OCI-LY7 (cell line): Measurements from ENCODE around the gene ASXL2. TPM values are rescaled to one million over a fixed set of nuclear protein-coding genes. Genes with fewer than 3 reads are reported as not detected.

ENCODE experiments used
- BruUV-seq: library from RNA; stranded (reverse); fragments of 400-500 nt; replicated peaks from 2 replicates; lab custom pipeline; 2021; lab: Mats Ljungman, UMichigan
- CTCF ChIA-PET: fragments of 300-600 bp; sonication (Branson Sonifier 250); formaldehyde crosslinking; loops from one replicate; lab custom pipeline; 2022; ENCODE audit warnings: antibody characterized with exemption; ENCODE audit not compliant: unreplicated experiment; lab: Charles Lee
- POLR2A ChIA-PET: fragments of 300-600 bp; sonication (Branson Sonifier 250); formaldehyde crosslinking; loops from one replicate; lab custom pipeline; 2022; ENCODE audit warnings: antibody characterized with exemption; lab: Charles Lee
- DNase-seq: peaks from one replicate; pipeline ENCODE4 v3.0.0-alpha.2; 2015; ENCODE audit warnings: low spot score
- H2AFZ ChIP-seq: fragments of 200-600 bp; sonication (generic), shearing (Covaris generic); 2 replicates; pipeline ENCODE4 v1.6.1; 2014; ENCODE audit warnings: mild to moderate bottlenecking, antibody characterized with exemption, low read length, moderate library complexity
- H3K27ac ChIP-seq: fragments of 200-600 bp; sonication (generic); 2 replicates; pipeline ENCODE4 v1.5.1; 2014; ENCODE audit warnings: mixed run types, low read depth, mild to moderate bottlenecking, moderate library complexity, low read length, inconsistent platforms; ENCODE audit not compliant: poor library complexity, severe bottlenecking
- H3K36me3 ChIP-seq: fragments of 200-600 bp; sonication (generic); 2 replicates; pipeline ENCODE4 v1.6.1; 2014; ENCODE audit warnings: mild to moderate bottlenecking, antibody characterized with exemption, low read length, moderate library complexity, mixed read lengths; ENCODE audit not compliant: insufficient read depth
- H3K4me1 ChIP-seq: fragments of 200-600 bp; sonication (generic); 2 replicates; pipeline ENCODE4 v1.5.1; 2014; ENCODE audit warnings: mild to moderate bottlenecking, low read length; ENCODE audit not compliant: insufficient read depth, poor library complexity, severe bottlenecking
- H3K4me2 ChIP-seq: fragments of 200-600 bp; sonication (generic); 2 replicates; pipeline ENCODE4 v1.6.1; 2014; ENCODE audit warnings: mild to moderate bottlenecking, low read length
- H3K4me3 ChIP-seq: fragments of 200-600 bp; sonication (generic); 2 replicates; pipeline ENCODE4 v1.5.1; 2014; ENCODE audit warnings: mild to moderate bottlenecking, low read depth, low read length; ENCODE audit not compliant: poor library complexity, severe bottlenecking
- H3K79me2 ChIP-seq: fragments of 200-600 bp; sonication (generic); 2 replicates; pipeline ENCODE4 v1.6.1; 2016; ENCODE audit warnings: low read depth, mild to moderate bottlenecking, low read length, moderate library complexity, mixed read lengths; ENCODE audit not compliant: insufficient read depth
- H3K9me2 ChIP-seq: fragments of 200-600 bp; sonication (generic); 2 replicates; pipeline ENCODE4 v1.6.1; 2016; ENCODE audit warnings: mild to moderate bottlenecking, low read length, mixed read lengths; ENCODE audit not compliant: insufficient read depth
- H3K9me3 ChIP-seq: fragments of 200-600 bp; sonication (generic); 2 replicates; pipeline ENCODE4 v1.6.1; 2014; ENCODE audit warnings: mild to moderate bottlenecking, mixed run types, low read length, mixed read lengths
- H4K20me1 ChIP-seq: fragments of 200-600 bp; sonication (generic); 2 replicates; pipeline ENCODE4 v1.6.1; 2014; ENCODE audit warnings: mild to moderate bottlenecking, antibody characterized with exemption, low read length, moderate library complexity, mixed read lengths; ENCODE audit not compliant: insufficient read depth
- EZH2phosphoT487 ChIP-seq: fragments of 200-600 bp; sonication (generic); IDR thresholded peaks from 2 replicates; pipeline ENCODE4 v1.6.1; 2018; ENCODE audit warnings: low read depth, borderline replicate concordance, mild to moderate bottlenecking, mixed run types, antibody characterized with exemption, low read length, moderate library complexity, mixed read lengths
- intact Hi-C: fragments of 100-400 bp; cut with micrococcal nuclease; formaldehyde crosslinking; loops from one replicate; pipeline ENCODE4 v1.10.0; 2022; ENCODE audit not compliant: unreplicated experiment
- total RNA-seq, 2 experiments: library from RNA; depleted of rRNA in 1 of 2; stranded (reverse); fragments of >200 nt in 1 of 2; shearing (Covaris generic) in 1 of 2; gene quantifications; 2 replicates each; pipeline ENCODE4 v1.2.3, GENCODE V29; 2014 to 2022
- TF ChIP-seq, protein P1 (sequence below): fragments of 200-600 bp; sonication (generic); conservative IDR thresholded peaks from 2 replicates; pipeline ENCODE4 v1.5.1; 2014; ENCODE audit warnings: mild to moderate bottlenecking, antibody characterized with exemption, low read length, moderate library complexity, mixed read lengths

Gene ASXL2
- total RNA-seq, 2 experiments from 2014 or later, result 12.4 to 31.8 TPM

DNA sequence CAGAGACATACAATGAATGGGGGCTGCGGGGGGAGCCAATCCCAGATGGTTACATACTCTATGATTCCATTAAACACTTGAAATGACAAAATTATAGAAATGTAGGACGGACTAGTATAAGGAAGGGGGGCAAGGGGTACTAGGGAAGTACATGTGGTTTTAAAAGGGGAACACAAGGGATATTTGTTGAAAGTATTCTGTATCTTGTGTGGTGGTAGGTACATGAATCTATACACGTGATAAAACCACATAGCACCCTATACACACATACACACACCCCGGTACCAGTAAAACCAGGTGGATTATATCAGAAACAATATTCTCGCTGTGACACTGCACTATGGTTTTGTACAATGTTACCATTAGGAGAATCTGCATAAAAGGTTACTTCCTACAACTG is 45.4 kb downstream of the ASXL2 start:
- H3K79me2 ChIP-seq, result 0 out of 2 replicates have a peak, but pooled peaks cover 4% of the 10 kb centered on the region
- POLR2A ChIA-PET, result no interaction called here

DNA sequence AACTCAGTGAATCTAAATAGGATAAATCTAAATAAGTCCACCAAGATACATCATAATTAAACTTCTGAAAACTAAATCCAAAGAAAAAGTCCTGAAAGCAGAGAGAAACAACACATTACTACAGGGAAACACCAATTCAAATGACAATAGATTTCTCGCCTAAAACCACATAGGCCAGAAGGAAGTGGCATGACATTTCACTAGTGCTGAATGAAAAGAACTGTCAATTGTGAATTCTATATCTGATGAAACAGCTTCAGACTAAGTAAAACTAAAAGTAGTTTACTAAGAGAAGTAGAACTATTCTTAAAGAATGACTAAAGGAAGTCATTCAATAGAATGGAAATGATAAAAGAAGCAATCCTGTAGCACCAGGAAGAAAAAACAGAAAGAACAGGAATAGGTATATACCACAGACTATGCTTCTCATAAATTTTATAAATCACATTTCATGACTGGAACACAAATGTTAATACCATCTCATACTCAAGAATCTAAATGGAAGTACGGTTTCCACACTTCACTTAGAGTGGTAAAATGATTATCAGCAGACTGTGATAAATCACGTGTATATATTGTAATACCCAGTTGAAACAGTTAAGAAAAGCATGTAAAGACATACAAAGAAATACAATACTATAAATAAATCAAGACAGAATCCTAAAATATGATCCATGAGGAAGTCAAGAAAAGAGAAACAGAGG is 46.4 kb downstream of the ASXL2 start:
- TF ChIP-seq, protein P1, sequence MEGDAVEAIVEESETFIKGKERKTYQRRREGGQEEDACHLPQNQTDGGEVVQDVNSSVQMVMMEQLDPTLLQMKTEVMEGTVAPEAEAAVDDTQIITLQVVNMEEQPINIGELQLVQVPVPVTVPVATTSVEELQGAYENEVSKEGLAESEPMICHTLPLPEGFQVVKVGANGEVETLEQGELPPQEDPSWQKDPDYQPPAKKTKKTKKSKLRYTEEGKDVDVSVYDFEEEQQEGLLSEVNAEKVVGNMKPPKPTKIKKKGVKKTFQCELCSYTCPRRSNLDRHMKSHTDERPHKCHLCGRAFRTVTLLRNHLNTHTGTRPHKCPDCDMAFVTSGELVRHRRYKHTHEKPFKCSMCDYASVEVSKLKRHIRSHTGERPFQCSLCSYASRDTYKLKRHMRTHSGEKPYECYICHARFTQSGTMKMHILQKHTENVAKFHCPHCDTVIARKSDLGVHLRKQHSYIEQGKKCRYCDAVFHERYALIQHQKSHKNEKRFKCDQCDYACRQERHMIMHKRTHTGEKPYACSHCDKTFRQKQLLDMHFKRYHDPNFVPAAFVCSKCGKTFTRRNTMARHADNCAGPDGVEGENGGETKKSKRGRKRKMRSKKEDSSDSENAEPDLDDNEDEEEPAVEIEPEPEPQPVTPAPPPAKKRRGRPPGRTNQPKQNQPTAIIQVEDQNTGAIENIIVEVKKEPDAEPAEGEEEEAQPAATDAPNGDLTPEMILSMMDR, result no peak
- no peak for TF ChIP-seq EZH2phosphoT487
- H3K36me3 ChIP-seq, result peaks cover 49% of the 10 kb centered on the region
- peaks cover 17% of the 10 kb centered on the region for H3K9me3 ChIP-seq
- no TSS peak for BruUV-seq
- no peaks in the 10 kb centered on the region for H3K9me2 ChIP-seq
- no peaks in the 10 kb centered on the region for H4K20me1 ChIP-seq
- CTCF ChIA-PET, result no interaction called here
- H2AFZ ChIP-seq, result no peak overlapping the region
- no peak overlapping the region for H3K4me2 ChIP-seq
- intact Hi-C loops, result no loop called here
- H3K27ac ChIP-seq, result no peak overlapping the region
- no peak for DNase-seq
- POLR2A ChIA-PET, result interaction anchor here (0.7 kb wide), 1 partner anchor 94 kb away, joined by 3 read pairs; no protein-coding TSS in a partner anchor
- H3K4me3 ChIP-seq, result no peak overlapping the region
- H3K79me2 ChIP-seq, result 0 out of 2 replicates have a peak, but pooled peaks cover 4% of the 10 kb centered on the region
- no peaks in the 10 kb centered on the region for H3K4me1 ChIP-seq

More for the DNA sequence above, 45.4 kb downstream of the ASXL2 start:
- Histone ChIP-seq H3K27ac (no peak overlapping the region), H3K9me3 (peaks cover 17% of the 10 kb centered on the region), H3K36me3 (peaks cover 49% of the 10 kb centered on the region), H4K20me1 (no peaks in the 10 kb centered on the region), H3K4me1 (no peaks in the 10 kb centered on the region), H3K4me2 (no peak overlapping the region), H3K9me2 (no peaks in the 10 kb centered on the region), H3K4me3 (no peak overlapping the region), H2AFZ (no peak overlapping the region)
- CTCF ChIA-PET, result no interaction called here
- intact Hi-C loops, result no loop called here
- no peak for DNase-seq
- no TSS peak for BruUV-seq
- TF ChIP-seq, protein P1, result no peak
- no peak for TF ChIP-seq EZH2phosphoT487

DNA sequence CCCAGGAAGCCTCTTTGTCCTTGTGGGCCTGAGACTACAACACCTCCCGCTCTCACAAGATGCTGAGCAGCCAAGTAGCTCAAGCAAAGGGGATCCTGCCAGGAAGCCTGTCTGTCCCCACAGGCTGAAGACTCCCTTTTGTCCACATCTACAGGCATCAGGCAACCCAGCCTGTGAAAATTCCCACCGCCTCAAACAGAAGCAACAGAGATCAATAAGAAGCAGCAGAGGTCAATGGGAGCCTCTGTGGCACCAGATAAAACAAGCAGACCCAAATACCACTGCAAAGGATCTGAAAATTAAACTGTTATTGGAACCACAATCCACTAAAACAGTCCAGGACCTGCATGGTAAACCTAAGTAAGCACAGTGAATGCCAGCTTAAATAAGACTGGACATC is 48.5 kb downstream of the ASXL2 start:
- Histone ChIP-seq H4K20me1 (no peaks in the 10 kb centered on the region), H3K9me3 (peaks cover 17% of the 10 kb centered on the region), H3K36me3 (peaks cover 37% of the 10 kb centered on the region), H3K4me2 (no peak overlapping the region), H3K9me2 (no peaks in the 10 kb centered on the region), H3K4me1 (no peaks in the 10 kb centered on the region), H3K4me3 (no peak overlapping the region), H3K79me2 (0 out of 2 replicates have a peak, but pooled peaks cover 4% of the 10 kb centered on the region), H3K27ac (no peak overlapping the region), H2AFZ (no peak overlapping the region)
- CTCF ChIA-PET, result no interaction called here
- no TSS peak for BruUV-seq
- no peak for TF ChIP-seq EZH2phosphoT487
- TF ChIP-seq, protein P1, result no peak
- no peak for DNase-seq
- intact Hi-C loops, result no loop called here
- POLR2A ChIA-PET, result interaction anchor here (0.7 kb wide), 1 partner anchor 74 kb away, joined by 4 read pairs; no protein-coding TSS in a partner anchor
